Bronchial epithelial cell (primary cell): ENCODE measurements around the gene ANKRD65. TPM values are rescaled to one million over a fixed set of nuclear protein-coding genes. Genes with fewer than 3 reads are reported as not detected.
A peak's percentile ranks its signal among the peaks of the same experiment; 100 is the strongest.

Source experiments
- DNase-seq: peaks from one replicate; pipeline ENCODE4 v3.0.0-alpha.2; 2010; ENCODE audit warnings: low read depth
- FAIRE-seq: peaks from 2 replicates; lab custom pipeline; 2011; peaks lifted over from hg19 to GRCh38; lab: Jason Lieb, UNC
- H3K27me3 ChIP-seq: 2 replicates; pipeline ENCODE4 v1.5.1; 2011; ENCODE audit warnings: low read length; ENCODE audit not compliant: control insufficient read depth, insufficient read depth
- H3K36me3 ChIP-seq: 2 replicates; pipeline ENCODE4 v1.5.1; 2011; ENCODE audit warnings: low read length; ENCODE audit not compliant: control insufficient read depth, insufficient read depth
- H3K4me3 ChIP-seq: 2 replicates; pipeline ENCODE4 v1.5.1; 2011; ENCODE audit warnings: mild to moderate bottlenecking, low read depth, low read length, control low read depth
- total RNA-seq: library from RNA; depleted of rRNA; stranded (reverse); fragments of >200 nt; gene quantifications from 2 replicates; pipeline ENCODE4 v1.2.1, GENCODE V29; 2014
- TF ChIP-seq, protein P1 (sequence below): IDR thresholded peaks from 2 replicates; pipeline ENCODE4 v1.5.1; 2011; ENCODE audit warnings: mild to moderate bottlenecking, moderate library complexity, low read length, control low read depth, inconsistent platforms; ENCODE audit not compliant: insufficient read depth, severe bottlenecking

The ANKRD65 gene
- total RNA-seq, 1 donor from 2014 or later, result 5.3 TPM

DNA sequence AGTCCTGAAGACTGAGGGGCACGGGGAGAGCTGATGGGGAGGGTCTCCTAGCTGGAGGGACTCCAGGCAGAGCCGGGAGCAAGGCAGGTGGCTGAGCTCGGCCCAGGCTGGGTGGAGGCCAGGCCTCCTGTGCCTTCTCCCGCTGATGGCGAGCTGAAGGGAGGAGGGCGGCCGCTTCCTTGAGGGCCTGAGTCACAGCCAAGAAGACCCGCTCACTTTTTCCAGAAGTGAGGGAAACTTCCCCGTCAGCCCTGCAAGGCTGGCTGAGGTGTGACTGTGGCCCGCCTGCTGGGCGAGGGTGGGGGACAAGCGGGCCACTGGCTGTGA, 12.7 kb upstream of the ANKRD65 start:
- H3K36me3 ChIP-seq, result no peaks in the 10 kb centered on the region
- no peak overlapping the region for H3K4me3 ChIP-seq
- FAIRE-seq, result no peak
- DNase-seq, result peak; percentile 58
- H3K27me3 ChIP-seq, result no peaks in the 10 kb centered on the region
- TF ChIP-seq, protein P1, sequence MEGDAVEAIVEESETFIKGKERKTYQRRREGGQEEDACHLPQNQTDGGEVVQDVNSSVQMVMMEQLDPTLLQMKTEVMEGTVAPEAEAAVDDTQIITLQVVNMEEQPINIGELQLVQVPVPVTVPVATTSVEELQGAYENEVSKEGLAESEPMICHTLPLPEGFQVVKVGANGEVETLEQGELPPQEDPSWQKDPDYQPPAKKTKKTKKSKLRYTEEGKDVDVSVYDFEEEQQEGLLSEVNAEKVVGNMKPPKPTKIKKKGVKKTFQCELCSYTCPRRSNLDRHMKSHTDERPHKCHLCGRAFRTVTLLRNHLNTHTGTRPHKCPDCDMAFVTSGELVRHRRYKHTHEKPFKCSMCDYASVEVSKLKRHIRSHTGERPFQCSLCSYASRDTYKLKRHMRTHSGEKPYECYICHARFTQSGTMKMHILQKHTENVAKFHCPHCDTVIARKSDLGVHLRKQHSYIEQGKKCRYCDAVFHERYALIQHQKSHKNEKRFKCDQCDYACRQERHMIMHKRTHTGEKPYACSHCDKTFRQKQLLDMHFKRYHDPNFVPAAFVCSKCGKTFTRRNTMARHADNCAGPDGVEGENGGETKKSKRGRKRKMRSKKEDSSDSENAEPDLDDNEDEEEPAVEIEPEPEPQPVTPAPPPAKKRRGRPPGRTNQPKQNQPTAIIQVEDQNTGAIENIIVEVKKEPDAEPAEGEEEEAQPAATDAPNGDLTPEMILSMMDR, result no peak

DNA sequence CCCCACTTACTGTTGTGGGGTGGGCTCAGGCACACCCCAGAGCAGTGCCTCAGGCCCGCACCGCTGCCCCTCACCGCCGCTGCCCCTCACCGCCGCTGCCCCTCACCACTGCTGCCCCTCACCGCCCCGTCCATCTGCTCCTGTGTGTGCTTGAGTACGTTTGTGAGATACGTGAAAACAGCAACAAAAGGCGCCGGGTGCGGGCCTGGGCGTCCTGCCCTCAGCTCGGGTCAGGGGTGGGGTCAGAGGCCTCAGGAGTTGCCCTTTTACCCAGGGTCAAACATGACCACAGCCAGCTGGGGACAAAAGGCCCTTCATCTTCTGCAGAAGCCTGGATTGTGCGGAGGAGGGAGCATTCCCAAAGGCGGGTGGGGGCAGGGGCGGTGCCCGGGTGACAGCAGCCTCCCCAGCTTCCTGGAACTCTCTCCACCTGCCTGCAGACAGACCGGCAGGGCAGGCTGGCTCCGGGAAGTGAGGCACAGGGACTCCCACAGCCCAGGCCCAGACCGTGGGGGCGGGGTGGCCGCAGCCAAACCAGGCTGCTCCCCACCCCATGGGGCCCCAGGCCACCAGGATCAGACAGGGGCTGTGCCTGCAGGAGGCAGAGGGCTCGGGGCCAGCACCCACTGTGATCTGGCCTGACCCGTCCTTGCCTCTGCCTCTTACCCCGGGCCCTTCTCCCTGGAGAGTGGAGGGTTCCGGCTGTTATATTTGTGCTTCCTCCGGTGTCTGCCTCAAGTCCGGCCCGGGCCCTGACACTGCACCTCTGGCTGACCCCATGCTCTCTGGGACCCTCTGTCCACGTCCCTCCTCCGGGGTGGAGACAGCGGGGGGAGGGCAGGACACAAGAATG, 12.1 kb upstream of the ANKRD65 start:
- FAIRE-seq, result no peak
- TF ChIP-seq, protein P1, result no peak

DNA sequence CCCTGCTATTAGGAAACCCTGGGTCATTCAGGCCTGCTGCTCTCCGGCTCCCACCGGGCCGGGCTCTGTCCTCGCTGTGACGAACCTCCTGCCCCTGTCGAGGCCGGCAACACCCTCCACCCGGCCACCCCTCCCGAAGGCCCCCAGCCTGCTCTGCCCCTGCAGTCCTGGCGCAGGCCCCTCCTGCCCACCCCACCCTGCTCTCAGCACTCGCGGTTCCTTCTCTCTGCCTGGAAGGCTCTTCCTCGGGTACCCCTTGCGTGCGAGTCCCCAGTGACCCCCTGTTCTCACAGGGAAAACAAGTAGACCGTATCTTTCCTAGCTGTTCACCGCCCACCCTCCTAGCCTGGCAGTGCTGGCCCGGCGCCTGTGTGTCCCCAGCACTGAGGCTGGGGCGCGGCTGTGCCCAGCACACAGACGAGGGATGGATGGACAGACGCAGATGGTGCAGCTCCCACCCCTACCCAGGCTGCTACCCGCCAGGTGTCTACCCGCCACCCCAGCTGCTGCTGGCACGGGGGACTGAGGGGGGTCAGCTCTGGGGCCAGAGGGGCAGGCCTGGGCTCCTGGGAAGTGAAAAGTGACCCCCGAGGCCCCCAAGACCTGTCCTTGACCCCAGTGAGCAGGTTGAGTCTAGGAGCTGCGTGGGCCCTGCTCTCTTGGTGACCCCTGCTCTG, 11.3 kb upstream of the ANKRD65 start:
- FAIRE-seq (no peak), DNase-seq (no peak)
- Histone ChIP-seq H3K27me3 (no peaks in the 10 kb centered on the region), H3K36me3 (no peaks in the 10 kb centered on the region), H3K4me3 (no peak overlapping the region)
- TF ChIP-seq, protein P1, result no peak

More for the DNA sequence above, 12.1 kb upstream of the ANKRD65 start:
- Histone ChIP-seq H3K4me3 (peak overlapping the region; percentile 9), H3K36me3 (no peaks in the 10 kb centered on the region), H3K27me3 (no peaks in the 10 kb centered on the region)
- peak; percentile 62 for DNase-seq

DNA sequence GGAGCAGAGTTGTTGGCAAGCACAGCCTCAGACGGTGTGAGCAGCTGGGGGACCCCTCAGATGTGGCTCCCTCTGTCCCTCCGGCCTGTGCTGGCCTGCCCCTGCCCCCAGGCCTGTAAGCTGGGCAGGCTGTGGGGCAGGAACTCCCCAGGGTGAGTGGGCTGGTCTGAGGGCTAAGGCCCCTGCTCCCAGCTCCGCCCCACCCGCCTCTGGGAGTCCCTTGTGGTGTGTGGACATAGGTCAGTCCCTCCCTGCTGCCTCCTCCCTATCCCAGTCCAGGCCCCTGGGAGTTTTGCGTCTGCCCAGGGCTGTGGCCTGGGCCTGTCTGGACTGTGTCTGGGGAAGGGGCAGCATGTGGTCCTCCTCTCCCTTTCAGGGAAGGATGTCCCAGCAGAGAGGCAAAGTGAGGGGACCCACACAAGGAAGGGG, 10.8 kb upstream of the ANKRD65 start:
- H3K4me3 ChIP-seq, result no peak overlapping the region
- DNase-seq (no peak), FAIRE-seq (no peak)
- TF ChIP-seq, protein P1, result no peak
- no peaks in the 10 kb centered on the region for H3K36me3 ChIP-seq
- H3K27me3 ChIP-seq, result no peaks in the 10 kb centered on the region

DNA sequence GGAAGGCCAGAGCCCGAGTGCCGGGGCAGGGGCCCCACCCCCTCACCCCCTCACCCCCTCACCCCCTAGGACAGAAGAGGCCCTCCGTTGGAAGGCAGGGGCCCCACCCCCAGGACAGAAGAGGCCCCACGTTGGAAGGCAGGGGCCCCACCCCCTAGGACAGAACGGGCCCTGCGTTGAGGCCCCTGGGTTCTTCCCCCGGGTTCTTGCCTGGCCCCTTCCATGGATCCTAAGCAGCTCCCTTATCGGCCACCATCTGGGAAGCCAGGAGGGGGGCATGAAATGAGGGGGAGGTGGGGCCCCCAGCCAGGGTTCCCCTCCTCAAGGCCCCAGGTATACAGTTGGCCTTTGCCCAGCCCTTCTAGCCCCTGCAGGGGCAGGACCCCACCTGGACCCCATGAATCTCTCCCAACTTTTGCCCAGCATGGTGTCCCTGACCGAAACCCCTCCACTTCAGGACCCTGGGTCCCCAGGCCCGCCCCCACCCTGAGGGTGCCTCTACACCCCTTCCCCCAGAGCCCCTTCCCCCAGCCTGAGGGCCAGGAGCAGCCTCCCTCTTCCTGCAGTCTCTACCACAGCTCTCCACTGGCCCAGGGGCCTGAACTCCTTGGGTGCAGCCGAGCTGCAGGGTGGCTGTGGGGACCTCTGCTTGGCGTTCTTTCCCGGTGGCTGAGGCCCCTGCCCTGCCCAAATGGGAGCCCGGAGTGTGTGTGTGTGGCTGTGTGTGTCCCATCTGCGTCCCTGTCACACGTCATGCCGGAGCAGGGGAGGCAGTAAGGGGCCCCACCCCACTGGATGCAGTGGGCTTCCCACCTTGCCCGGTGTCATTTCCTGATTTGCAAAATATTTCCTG, 10.1 kb upstream of the ANKRD65 start:
- FAIRE-seq (no peak), DNase-seq (no peak)
- Histone ChIP-seq H3K4me3 (no peak overlapping the region), H3K27me3 (no peaks in the 10 kb centered on the region), H3K36me3 (no peaks in the 10 kb centered on the region)
- TF ChIP-seq, protein P1, result no peak
